D721Med (cell line): ENCODE data around the gene STAT1.

Experiments
- DNase-seq: peaks from one replicate; pipeline ENCODE4 v3.0.0; 2011; ENCODE audit warnings: low spot score; ENCODE audit not compliant: insufficient read length
- FAIRE-seq: peaks from 2 replicates; lab custom pipeline; 2011; peaks lifted over from hg19 to GRCh38; lab: Jason Lieb, UNC
- TF ChIP-seq, protein P1 (sequence below): IDR thresholded peaks from 2 replicates; pipeline ENCODE4 v1.5.1; 2012; ENCODE audit warnings: mild to moderate bottlenecking, control low read depth; ENCODE audit not compliant: insufficient read depth; ENCODE audit errors: missing control alignments

STAT1 gene

DNA sequence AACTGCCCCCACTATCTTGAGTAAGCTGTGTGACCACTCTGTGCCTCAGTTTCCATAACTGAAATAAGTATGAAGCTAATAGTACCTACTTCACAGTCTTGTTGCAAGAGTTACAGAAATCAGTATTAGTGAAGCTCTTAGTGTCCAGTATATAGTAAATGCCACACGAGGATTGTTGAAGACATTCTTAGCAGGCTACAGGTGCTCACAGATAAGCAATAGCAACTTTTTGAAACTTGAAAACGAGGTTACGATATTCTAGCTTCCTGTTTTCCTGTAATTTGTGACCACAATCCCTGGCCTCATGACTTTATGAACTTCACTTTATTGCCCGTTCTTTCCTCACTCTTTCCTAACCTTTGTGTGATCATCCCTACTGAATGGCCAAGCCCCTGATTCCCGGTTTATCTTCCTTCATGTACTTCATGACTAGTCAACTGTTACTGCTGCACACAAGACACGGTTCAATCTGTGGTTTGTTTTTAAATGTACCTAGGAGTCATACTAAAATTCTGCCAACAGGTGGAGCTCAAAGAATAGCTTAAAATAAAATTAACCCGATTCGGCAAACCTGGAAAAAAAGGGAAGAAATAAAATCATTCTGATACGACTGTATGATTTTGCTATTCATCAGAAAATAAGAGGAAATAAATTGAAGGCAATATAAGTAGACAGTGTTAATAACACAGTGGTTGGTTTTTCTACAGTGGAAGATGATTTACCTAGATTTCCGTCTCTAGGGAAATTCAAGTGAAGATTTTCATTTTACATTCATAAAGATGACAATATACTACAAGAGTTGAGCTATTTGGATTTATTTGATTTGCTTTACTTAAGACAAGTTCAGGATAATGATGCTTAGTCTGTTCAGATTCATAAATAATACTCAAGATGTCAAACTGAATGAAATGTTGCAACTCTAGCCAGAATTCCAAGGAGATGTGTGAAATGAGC is 38.1 kb upstream of the STAT1 start:
- TF ChIP-seq, protein P1, sequence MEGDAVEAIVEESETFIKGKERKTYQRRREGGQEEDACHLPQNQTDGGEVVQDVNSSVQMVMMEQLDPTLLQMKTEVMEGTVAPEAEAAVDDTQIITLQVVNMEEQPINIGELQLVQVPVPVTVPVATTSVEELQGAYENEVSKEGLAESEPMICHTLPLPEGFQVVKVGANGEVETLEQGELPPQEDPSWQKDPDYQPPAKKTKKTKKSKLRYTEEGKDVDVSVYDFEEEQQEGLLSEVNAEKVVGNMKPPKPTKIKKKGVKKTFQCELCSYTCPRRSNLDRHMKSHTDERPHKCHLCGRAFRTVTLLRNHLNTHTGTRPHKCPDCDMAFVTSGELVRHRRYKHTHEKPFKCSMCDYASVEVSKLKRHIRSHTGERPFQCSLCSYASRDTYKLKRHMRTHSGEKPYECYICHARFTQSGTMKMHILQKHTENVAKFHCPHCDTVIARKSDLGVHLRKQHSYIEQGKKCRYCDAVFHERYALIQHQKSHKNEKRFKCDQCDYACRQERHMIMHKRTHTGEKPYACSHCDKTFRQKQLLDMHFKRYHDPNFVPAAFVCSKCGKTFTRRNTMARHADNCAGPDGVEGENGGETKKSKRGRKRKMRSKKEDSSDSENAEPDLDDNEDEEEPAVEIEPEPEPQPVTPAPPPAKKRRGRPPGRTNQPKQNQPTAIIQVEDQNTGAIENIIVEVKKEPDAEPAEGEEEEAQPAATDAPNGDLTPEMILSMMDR, result peak; percentile 72
- no peak for FAIRE-seq
- DNase-seq, result no peak

DNA sequence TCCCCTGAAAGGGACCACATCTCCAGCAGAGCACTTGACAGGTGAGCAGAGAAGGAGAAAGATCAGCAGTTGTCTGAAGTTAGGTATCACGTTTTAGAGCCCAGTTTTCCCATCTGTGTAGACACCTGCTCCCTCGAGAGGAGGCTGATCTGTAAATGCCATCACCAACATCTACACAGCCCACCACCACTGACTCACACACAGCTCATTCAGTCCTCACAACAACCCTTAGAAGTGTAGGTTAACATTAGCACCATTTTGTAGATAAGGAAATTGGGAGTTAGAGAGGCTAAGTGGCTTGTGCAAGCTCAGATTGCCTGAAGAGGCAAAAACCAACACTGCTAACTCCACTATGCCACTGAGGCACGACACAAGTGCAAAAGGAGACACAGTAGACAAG is 37.2 kb upstream of the STAT1 start:
- DNase-seq (no peak), FAIRE-seq (no peak)
- TF ChIP-seq, protein P1, result no peak

DNA sequence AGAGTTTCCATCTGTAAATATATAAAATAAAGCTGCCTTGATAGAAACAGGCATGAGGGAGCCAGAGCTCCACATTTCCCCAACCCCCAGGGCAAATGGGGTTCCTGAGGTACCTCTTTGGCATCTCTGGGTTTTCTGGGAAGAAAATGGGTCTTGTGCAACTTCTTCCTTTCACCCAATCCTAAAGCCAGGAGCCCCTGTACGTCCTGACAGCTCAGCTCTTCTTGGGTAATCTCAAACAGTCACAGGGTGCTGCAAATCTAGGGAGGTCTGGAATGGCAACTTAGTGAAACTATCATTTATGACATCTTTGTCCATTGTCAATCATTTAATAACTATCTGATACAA is 36.6 kb upstream of the STAT1 start:
- FAIRE-seq (no peak), DNase-seq (no peak)
- TF ChIP-seq, protein P1, result no peak

DNA sequence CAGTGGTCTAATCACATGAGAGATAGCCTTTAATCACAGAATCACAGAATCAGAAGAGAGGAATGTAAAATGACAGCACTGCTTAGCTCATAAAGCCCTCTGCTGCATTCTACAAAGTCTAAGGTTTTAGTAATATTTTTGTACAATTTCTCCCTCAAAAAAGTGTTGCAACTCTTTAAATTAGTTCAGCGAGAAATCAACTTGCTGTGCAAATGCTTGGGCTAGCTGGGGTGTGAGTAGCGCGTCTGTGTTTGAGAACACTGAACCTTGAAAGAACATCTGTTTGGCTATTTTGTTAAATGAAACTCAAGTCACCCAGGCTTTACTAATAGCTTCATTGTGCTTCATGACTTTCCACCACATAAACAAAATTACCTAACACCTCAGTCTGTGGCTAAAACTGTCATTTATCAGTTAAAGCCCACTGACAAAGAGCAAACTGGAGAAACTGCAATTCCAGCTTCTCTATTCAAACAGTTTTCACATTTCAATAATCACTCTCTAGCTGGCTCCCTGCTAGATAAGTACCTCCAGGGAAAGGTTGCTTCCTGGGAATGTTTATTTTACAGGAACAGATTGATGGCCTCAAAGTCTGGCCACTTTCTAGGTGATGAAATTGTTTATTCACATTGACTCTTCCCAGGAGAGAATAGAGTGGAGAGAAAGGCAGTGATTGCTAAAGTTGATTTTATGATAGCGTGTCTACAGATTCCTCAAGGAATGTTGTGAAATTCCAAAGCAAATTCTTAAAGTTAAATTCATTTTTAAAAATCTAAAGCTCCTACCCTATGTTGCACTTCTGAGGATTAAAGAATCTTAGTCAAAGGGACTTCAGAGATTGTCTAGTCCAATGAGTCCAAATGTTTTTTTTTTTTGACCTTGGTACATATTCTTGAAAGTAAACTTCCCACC is 36.0 kb upstream of the STAT1 start:
- FAIRE-seq (no peak), DNase-seq (no peak)
- TF ChIP-seq, protein P1, result no peak

DNA sequence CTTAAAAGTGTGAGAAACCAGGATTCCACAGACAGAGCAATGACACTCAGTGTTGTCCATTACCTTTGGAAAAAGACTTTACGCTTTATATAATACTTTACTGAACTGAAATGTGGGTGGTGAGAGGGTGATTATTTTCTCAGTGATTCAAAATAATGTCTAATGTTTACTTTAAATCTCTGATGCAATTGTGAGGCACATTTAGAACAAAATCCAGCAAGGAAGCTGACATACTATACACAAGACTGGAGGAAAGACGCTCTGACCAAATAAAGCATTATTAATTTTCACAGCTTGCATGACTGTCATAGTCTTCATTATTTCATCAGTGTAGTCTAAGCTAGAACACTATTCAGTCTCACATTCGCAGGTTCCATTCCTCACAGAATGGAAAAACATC is 34.1 kb upstream of the STAT1 start:
- TF ChIP-seq, protein P1, result no peak
- no peak for DNase-seq
- FAIRE-seq, result no peak

DNA sequence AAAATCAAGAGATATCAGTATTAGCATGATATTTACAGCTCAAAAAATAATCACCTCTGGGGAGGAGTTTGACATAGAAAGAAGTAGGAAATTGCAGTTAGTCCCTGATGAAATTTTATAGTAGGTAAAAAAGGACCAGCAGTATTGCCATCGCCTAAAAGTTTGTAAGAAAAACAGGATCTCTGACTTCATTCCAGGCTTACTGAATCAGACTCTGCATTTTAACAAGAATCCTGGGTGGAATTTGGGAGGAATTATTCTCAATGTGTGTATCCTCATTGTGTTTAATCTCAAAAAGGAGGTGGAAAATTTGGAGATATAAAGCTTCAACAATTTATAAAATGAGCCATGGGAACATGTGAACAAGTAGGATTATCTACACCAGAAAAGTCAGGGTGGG is 31.2 kb upstream of the STAT1 start:
- TF ChIP-seq, protein P1, result no peak
- DNase-seq (no peak), FAIRE-seq (no peak)
